ENCODE data around the gene ID3. TPM values are rescaled to one million over a fixed set of nuclear protein-coding genes. Genes with fewer than 3 reads are reported as not detected.
A peak's percentile ranks its signal among the peaks of the same experiment; 100 is the strongest.
"Not testable (repeated sequence)": the region's sequence is repeated elsewhere in the genome, so short reads cannot be mapped to it uniquely, and the experiment has no call there.

The ID3 gene
- total RNA-seq, 4 donors from 2014 or later = 91.1 to 194 (median 149) TPM

GRCh38 chr1:23585321-23586022 lies 26.2 kb upstream of the ID3 start:
- TF ChIP-seq POLR2AphosphoS5 (IDR thresholded peaks at IDR 0.05) (peak; percentile 32 to 76 (median 68)), EP300 (IDR thresholded peaks at IDR 0.05) (no peak)
- Histone ChIP-seq H3K27ac (no peak overlapping the region), H3K27me3 (no peaks in the 10 kb centered on the region), H3K9me3 (no peaks in the 10 kb centered on the region), H3K4me1 (peaks cover 18% of the 10 kb centered on the region), H3K36me3 (no peaks in the 10 kb centered on the region), H3K4me3 (no peak overlapping the region)
- DNase-seq (ENCODE audit: low spot score in 2 of 2) = peak; percentile 76 to 86
- WGBS = 37% methylated on average over 9 of the region's 10 CpGs

- not testable (repeated sequence) for DNase-seq (ENCODE audit: low spot score in 2 of 2); H3K36me3 ChIP-seq; H3K9me3 ChIP-seq; H3K27me3 ChIP-seq; H3K27ac ChIP-seq; H3K4me3 ChIP-seq
- H3K4me1 ChIP-seq = peaks cover 11% of the 10 kb centered on the region
Observed at GRCh38 chr1:23583727-23584126, 24.4 kb upstream of the ID3 start.

GRCh38 chr1:23582820-23583219 lies 23.5 kb upstream of the ID3 start:
- WGBS = 93% methylated on average over 4 of the region's 4 CpGs
- no peak for DNase-seq (ENCODE audit: low spot score in 2 of 2)
- Histone ChIP-seq H3K27ac (no peak overlapping the region), H3K9me3 (no peaks in the 10 kb centered on the region), H3K36me3 (no peaks in the 10 kb centered on the region), H3K27me3 (no peaks in the 10 kb centered on the region), H3K4me1 (peaks cover 17% of the 10 kb centered on the region), H3K4me3 (no peak overlapping the region)
- TF ChIP-seq POLR2AphosphoS5 (IDR thresholded peaks at IDR 0.05) (no peak), POLR2A (IDR thresholded peaks at IDR 0.05) (no peak)

- no peaks in the 10 kb centered on the region for H3K9me3 ChIP-seq
- TF ChIP-seq CTCF (IDR thresholded peaks at IDR 0.05) = no peak
- TF ChIP-seq EP300 (IDR thresholded peaks at IDR 0.05) = no peak
- peak in 1 of 3 donors; percentile 9 for TF ChIP-seq POLR2AphosphoS5 (IDR thresholded peaks at IDR 0.05)
- no peak for TF ChIP-seq POLR2A (IDR thresholded peaks at IDR 0.05)
- no peak overlapping the region for H3K4me3 ChIP-seq
- no peaks in the 10 kb centered on the region for H3K36me3 ChIP-seq
- 60% methylated on average over 3 of the region's 8 CpGs for WGBS
- DNase-seq (ENCODE audit: low spot score in 2 of 2) = no peak
- H3K4me1 ChIP-seq = peaks cover 25% of the 10 kb centered on the region
- no peaks in the 10 kb centered on the region for H3K27me3 ChIP-seq
- no peak overlapping the region for H3K27ac ChIP-seq
Observed at GRCh38 chr1:23581219-23581618, 21.9 kb upstream of the ID3 start.

GRCh38 chr1:23578997-23579363 lies 19.7 kb upstream of the ID3 start:
- no peak for DNase-seq (ENCODE audit: low spot score in 2 of 2)
- peaks cover 17% of the 10 kb centered on the region for H3K4me1 ChIP-seq
- TF ChIP-seq POLR2A (IDR thresholded peaks at IDR 0.05) = no peak
- peak overlapping the region; percentile 10 for H3K27ac ChIP-seq
- no peaks in the 10 kb centered on the region for H3K36me3 ChIP-seq
- WGBS = 89% methylated on average over 6 of the region's 6 CpGs
- no peak overlapping the region for H3K4me3 ChIP-seq
- H3K27me3 ChIP-seq = no peaks in the 10 kb centered on the region
- H3K9me3 ChIP-seq = no peaks in the 10 kb centered on the region

- Histone ChIP-seq H3K9me3 (no peaks in the 10 kb centered on the region), H3K27me3 (no peaks in the 10 kb centered on the region), H3K27ac (peak overlapping the region; percentile 10), H3K4me3 (no peak overlapping the region), H3K4me1 (peaks cover 17% of the 10 kb centered on the region), H3K36me3 (no peaks in the 10 kb centered on the region)
- WGBS = 82% methylated on average over 4 of the region's 4 CpGs
- no peak for TF ChIP-seq CTCF (IDR thresholded peaks at IDR 0.05)
- TF ChIP-seq EP300 (IDR thresholded peaks at IDR 0.05) = no peak
- TF ChIP-seq POLR2AphosphoS5 (IDR thresholded peaks at IDR 0.05) = no peak
- TF ChIP-seq POLR2A (IDR thresholded peaks at IDR 0.05) = no peak
- no peak for DNase-seq (ENCODE audit: low spot score in 2 of 2)
Observed at GRCh38 chr1:23578311-23578996, 19.2 kb upstream of the ID3 start.

- Histone ChIP-seq H3K27me3 (no peaks in the 10 kb centered on the region), H3K4me3 (no peak overlapping the region), H3K27ac (peak overlapping the region; percentile 66), H3K4me1 (peaks cover 17% of the 10 kb centered on the region), H3K9me3 (no peaks in the 10 kb centered on the region), H3K36me3 (no peaks in the 10 kb centered on the region)
- DNase-seq (ENCODE audit: low spot score in 2 of 2) = no peak
- TF ChIP-seq CTCF (IDR thresholded peaks at IDR 0.05) (no peak), POLR2A (IDR thresholded peaks at IDR 0.05) (no peak), POLR2AphosphoS5 (IDR thresholded peaks at IDR 0.05) (no peak), EP300 (IDR thresholded peaks at IDR 0.05) (no peak)
- 49% methylated on average over 11 of the region's 11 CpGs for WGBS
Observed at GRCh38 chr1:23577056-23578004, 18.0 kb upstream of the ID3 start.

All from suprapubic skin (tissue), 4 donors.